ENCODE data around the gene RPP25.

DNA sequence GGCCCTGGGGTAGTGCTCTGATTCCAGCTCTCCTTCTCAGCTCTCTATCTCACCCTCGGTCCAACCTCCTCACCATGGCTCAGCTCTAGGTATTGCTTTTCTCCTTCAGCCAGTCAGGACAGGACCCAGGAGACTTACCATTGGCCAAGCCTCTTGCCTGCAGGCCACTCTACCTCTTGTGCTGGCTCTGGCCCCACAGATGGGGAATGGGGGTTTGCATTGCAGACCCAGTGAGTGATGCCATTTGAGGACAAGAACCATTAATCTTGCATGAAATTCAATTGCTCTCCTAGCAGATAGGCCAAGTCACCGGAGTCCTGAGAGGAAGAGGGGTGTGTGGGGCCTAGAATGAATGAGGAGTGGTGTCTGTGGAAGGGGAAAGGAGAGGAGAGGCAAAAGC, 6.1 kb upstream of the RPP25 start:
- TF ChIP-seq, protein P1, sequence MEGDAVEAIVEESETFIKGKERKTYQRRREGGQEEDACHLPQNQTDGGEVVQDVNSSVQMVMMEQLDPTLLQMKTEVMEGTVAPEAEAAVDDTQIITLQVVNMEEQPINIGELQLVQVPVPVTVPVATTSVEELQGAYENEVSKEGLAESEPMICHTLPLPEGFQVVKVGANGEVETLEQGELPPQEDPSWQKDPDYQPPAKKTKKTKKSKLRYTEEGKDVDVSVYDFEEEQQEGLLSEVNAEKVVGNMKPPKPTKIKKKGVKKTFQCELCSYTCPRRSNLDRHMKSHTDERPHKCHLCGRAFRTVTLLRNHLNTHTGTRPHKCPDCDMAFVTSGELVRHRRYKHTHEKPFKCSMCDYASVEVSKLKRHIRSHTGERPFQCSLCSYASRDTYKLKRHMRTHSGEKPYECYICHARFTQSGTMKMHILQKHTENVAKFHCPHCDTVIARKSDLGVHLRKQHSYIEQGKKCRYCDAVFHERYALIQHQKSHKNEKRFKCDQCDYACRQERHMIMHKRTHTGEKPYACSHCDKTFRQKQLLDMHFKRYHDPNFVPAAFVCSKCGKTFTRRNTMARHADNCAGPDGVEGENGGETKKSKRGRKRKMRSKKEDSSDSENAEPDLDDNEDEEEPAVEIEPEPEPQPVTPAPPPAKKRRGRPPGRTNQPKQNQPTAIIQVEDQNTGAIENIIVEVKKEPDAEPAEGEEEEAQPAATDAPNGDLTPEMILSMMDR (IDR thresholded peaks at IDR 0.05) = no peak
- no peak for TF ChIP-seq POLR2A (IDR thresholded peaks at IDR 0.05)

Data from esophagus squamous epithelium (tissue), 4 donors.